PC-3 (cell line): ENCODE results near the gene SLC7A6. TPM values are rescaled to one million over a fixed set of nuclear protein-coding genes. Genes with fewer than 3 reads are reported as not detected.

ENCODE experiments used
- ATAC-seq: fragments of 200-7000 bp; cut with Tn5 transposase; 2 replicates; pipeline ENCODE4 v1.9.1; 2020; ENCODE audit warnings: mild to moderate bottlenecking, moderate library complexity
- BruUV-seq: library from RNA; stranded (reverse); fragments of 400-500 nt; replicated peaks from 2 replicates; lab custom pipeline; 2021; lab: Mats Ljungman, UMichigan
- CTCF ChIA-PET: fragments of 300-600 bp; sonication (Branson Sonifier 250); formaldehyde crosslinking; loops from one replicate; lab custom pipeline; 2022; ENCODE audit warnings: antibody characterized with exemption; lab: Charles Lee
- POLR2A ChIA-PET: fragments of 300-600 bp; sonication (Branson Sonifier 250); formaldehyde crosslinking; loops from one replicate; lab custom pipeline; 2022; ENCODE audit warnings: antibody characterized with exemption; ENCODE audit not compliant: unreplicated experiment; lab: Charles Lee
- DNase-seq: peaks from one replicate; pipeline ENCODE4 v3.0.0-alpha.2; 2015
- H2AFZ ChIP-seq: fragments of 300-600 bp; sonication (generic); 2 replicates; pipeline ENCODE4 v1.6.0; 2016; ENCODE audit warnings: antibody characterized with exemption, low read length
- H3F3A ChIP-seq: fragments of 300-600 bp; sonication (generic); one replicate; pipeline ENCODE4 v1.6.0; 2017; ENCODE audit warnings: antibody characterized with exemption, low read length, control low read depth, mild to moderate bottlenecking; ENCODE audit not compliant: unreplicated experiment
- H3K27ac ChIP-seq: fragments of 300-600 bp; sonication (generic); 2 replicates; pipeline ENCODE4 v1.5.1; 2016; ENCODE audit warnings: mild to moderate bottlenecking, low read length
- H3K27me3 ChIP-seq: fragments of 300-600 bp; sonication (generic); 2 replicates; pipeline ENCODE4 v1.6.1; 2016; ENCODE audit warnings: low read length, mixed read lengths
- H3K36me3 ChIP-seq: fragments of 300-600 bp; sonication (generic); 2 replicates; pipeline ENCODE4 v1.6.1; 2016; ENCODE audit warnings: low read depth, mixed run types, low read length, mixed read lengths
- H3K4me1 ChIP-seq: fragments of 300-600 bp; sonication (generic); 2 replicates; pipeline ENCODE4 v1.5.1; 2016; ENCODE audit warnings: low read length; ENCODE audit not compliant: insufficient read depth
- H3K4me2 ChIP-seq: fragments of 300-600 bp; sonication (generic); 2 replicates; pipeline ENCODE4 v1.6.0; 2016; ENCODE audit warnings: low read length
- H3K4me3 ChIP-seq: fragments of 300-600 bp; sonication (generic); 2 replicates; pipeline ENCODE4 v1.5.1; 2016; ENCODE audit warnings: mild to moderate bottlenecking, low read length, mixed read lengths
- H3K79me2 ChIP-seq: fragments of 300-600 bp; sonication (generic); 2 replicates; pipeline ENCODE4 v1.6.1; 2017; ENCODE audit warnings: low read length, mixed read lengths
- H3K9ac ChIP-seq: fragments of 300-600 bp; sonication (generic); 2 replicates; pipeline ENCODE4 v1.6.0; 2016; ENCODE audit warnings: mild to moderate bottlenecking, low read length
- H3K9me2 ChIP-seq: fragments of 300-600 bp; sonication (generic); replicated peaks from 2 replicates; pipeline ENCODE4 v1.6.1; 2016; ENCODE audit warnings: mixed run types, low read length, mixed read lengths
- H3K9me3 ChIP-seq: fragments of 300-600 bp; sonication (generic); 2 replicates; pipeline ENCODE4 v1.6.1; 2016; ENCODE audit warnings: low read length, mixed read lengths
- H4K20me1 ChIP-seq: fragments of 300-600 bp; sonication (generic); 2 replicates; pipeline ENCODE4 v1.6.1; 2016; ENCODE audit warnings: low read length, mixed read lengths
- CTCF ChIP-seq: fragments of 300-600 bp; sonication (generic); conservative IDR thresholded peaks from 2 replicates; pipeline ENCODE4 v1.5.1; 2017; ENCODE audit warnings: antibody characterized with exemption, low read depth, mild to moderate bottlenecking, low read length
- EZH2 ChIP-seq: fragments of 300-600 bp; sonication (generic); IDR thresholded peaks from one replicate; pipeline ENCODE4 v1.6.1; 2017; ENCODE audit warnings: antibody characterized with exemption, mild to moderate bottlenecking, low read length; ENCODE audit not compliant: unreplicated experiment
- EZH2phosphoT487 ChIP-seq: fragments of 300-600 bp; sonication (generic); IDR thresholded peaks from 2 replicates; pipeline ENCODE4 v1.6.1; 2018; ENCODE audit warnings: mild to moderate bottlenecking, antibody characterized with exemption, low read length, borderline replicate concordance
- intact Hi-C: fragments of 100-400 bp; cut with micrococcal nuclease; formaldehyde crosslinking; loops from 2 replicates; pipeline ENCODE4 v1.9.0; 2023
- total RNA-seq: library from RNA; depleted of rRNA; stranded (reverse); fragments of >200 nt; gene quantifications from 2 replicates; pipeline ENCODE4 v1.2.3, GENCODE V29; 2014

The SLC7A6 gene
- total RNA-seq, 1 experiment from 2014 or later, result 24.7 TPM

- no peaks in the 10 kb centered on the region for H3K9me3 ChIP-seq
- no peak overlapping the region for H3K4me3 ChIP-seq
- no peak overlapping the region for H2AFZ ChIP-seq
- no peak overlapping the region for H3K4me2 ChIP-seq
- no TSS peak for BruUV-seq
- no peaks in the 10 kb centered on the region for H3K4me1 ChIP-seq
- no peak overlapping the region for H3K9ac ChIP-seq
- no peak overlapping the region for H3K27ac ChIP-seq
- POLR2A ChIA-PET, result no interaction called here
- no peaks in the 10 kb centered on the region for H4K20me1 ChIP-seq
- intact Hi-C loops, result no loop called here
- H3K36me3 ChIP-seq, result no peaks in the 10 kb centered on the region; the same call in 1 of the 2 replicates
- ATAC-seq (no peak), DNase-seq (no peak)
- no peaks in the 10 kb centered on the region for H3K27me3 ChIP-seq
- H3F3A ChIP-seq, result no peaks in the 10 kb centered on the region
- H3K9me2 ChIP-seq, result no peaks in the 10 kb centered on the region
- H3K79me2 ChIP-seq, result peaks cover 45% of the 10 kb centered on the region
- CTCF ChIA-PET, result no interaction called here
- TF ChIP-seq CTCF, result no peak
- no peak for TF ChIP-seq EZH2
- no peak for TF ChIP-seq EZH2phosphoT487
Observed at GRCh38 chr16:68274441-68274840, 10.1 kb downstream of the SLC7A6 start.

- no peaks in the 10 kb centered on the region for H3K9me2 ChIP-seq
- H3K27ac ChIP-seq, result no peak overlapping the region
- H3F3A ChIP-seq, result no peaks in the 10 kb centered on the region
- H3K36me3 ChIP-seq, result no peaks in the 10 kb centered on the region; the same call in 1 of the 2 replicates
- ChIA-PET POLR2A (no interaction called here), CTCF (no interaction called here)
- H3K27me3 ChIP-seq, result no peaks in the 10 kb centered on the region
- BruUV-seq, result no TSS peak
- no peak overlapping the region for H3K9ac ChIP-seq
- no peaks in the 10 kb centered on the region for H3K4me1 ChIP-seq
- H3K79me2 ChIP-seq, result peaks cover 36% of the 10 kb centered on the region
- ATAC-seq, result no peak
- TF ChIP-seq EZH2 (no peak), CTCF (no peak), EZH2phosphoT487 (no peak)
- no peaks in the 10 kb centered on the region for H3K9me3 ChIP-seq
- no peak for DNase-seq
- H2AFZ ChIP-seq, result no peak overlapping the region
- no peaks in the 10 kb centered on the region for H4K20me1 ChIP-seq
- no peak overlapping the region for H3K4me3 ChIP-seq
- no peak overlapping the region for H3K4me2 ChIP-seq
- intact Hi-C loops, result no loop called here
Observed at GRCh38 chr16:68275611-68276191, 11.4 kb downstream of the SLC7A6 start.

GRCh38 chr16:68276223-68276622 lies 11.9 kb downstream of the SLC7A6 start:
- Histone ChIP-seq H3K36me3 (peaks cover under 1% of the 10 kb centered on the region; the same call in 1 of the 2 replicates), H3F3A (no peaks in the 10 kb centered on the region), H3K27me3 (no peaks in the 10 kb centered on the region), H3K4me1 (no peaks in the 10 kb centered on the region), H3K4me3 (no peak overlapping the region), H3K4me2 (no peak overlapping the region), H3K27ac (no peak overlapping the region), H4K20me1 (no peaks in the 10 kb centered on the region), H3K9ac (no peak overlapping the region), H3K9me2 (no peaks in the 10 kb centered on the region), H3K9me3 (no peaks in the 10 kb centered on the region), H3K79me2 (peaks cover 31% of the 10 kb centered on the region), H2AFZ (no peak overlapping the region)
- DNase-seq (no peak), ATAC-seq (no peak)
- intact Hi-C loops, result no loop called here
- no TSS peak for BruUV-seq
- POLR2A ChIA-PET, result no interaction called here
- CTCF ChIA-PET, result no interaction called here
- TF ChIP-seq EZH2 (no peak), EZH2phosphoT487 (no peak), CTCF (no peak)
